ENCODE results near the gene THAP7. TPM values are rescaled to one million over a fixed set of nuclear protein-coding genes. Genes with fewer than 3 reads are reported as not detected.

THAP7 gene
- total RNA-seq, 4 donors from 2014 or later, result 38.5 to 49.0 (median 42.5) TPM

GRCh38 chr22:20990184-20991180, 11.4 kb downstream of the THAP7 start:
- Histone ChIP-seq H3K27me3 (no peaks in the 10 kb centered on the region), H3K27ac (no peak overlapping the region), H3K4me3 (no peak overlapping the region), H3K36me3 (peaks cover 0 to 96% of the 10 kb centered on the region in 2 donors), H3K4me1 (no peaks in the 10 kb centered on the region), H3K9me3 (no peaks in the 10 kb centered on the region)
- ATAC-seq, result no peak
- TF ChIP-seq POLR2A (IDR thresholded peaks at IDR 0.05), result no peak
- no peak for TF ChIP-seq POLR2AphosphoS5 (IDR thresholded peaks at IDR 0.05)
- TF ChIP-seq EP300 (IDR thresholded peaks at IDR 0.05), result no peak
- 68 to 88% methylated on average over 7 to 8 of the region's 21 CpGs for WGBS, 2 donors (ENCODE audit: low coverage in 1 of 2)

- TF ChIP-seq POLR2AphosphoS5 (IDR thresholded peaks at IDR 0.05), result no peak
- no peak for TF ChIP-seq EP300 (IDR thresholded peaks at IDR 0.05)
- Histone ChIP-seq H3K4me3 (no peak overlapping the region), H3K9me3 (no peaks in the 10 kb centered on the region), H3K27me3 (no peaks in the 10 kb centered on the region), H3K4me1 (peaks cover 0 to 2% (median 0%) of the 10 kb centered on the region in 3 donors), H3K27ac (no peak overlapping the region), H3K36me3 (peaks cover 0 to 96% of the 10 kb centered on the region in 2 donors)
- WGBS, 2 donors (ENCODE audit: low coverage in 1 of 2), result 71 to 77% methylated on average over 3 to 4 of the region's 17 CpGs
- no peak for ATAC-seq
Observed at GRCh38 chr22:20989323-20990138, 12.4 kb downstream of the THAP7 start.

GRCh38 chr22:20988573-20989322, 13.2 kb downstream of the THAP7 start:
- Histone ChIP-seq H3K4me1 (peaks cover 0 to 10% (median 3%) of the 10 kb centered on the region in 3 donors), H3K27ac (no peak overlapping the region), H3K27me3 (no peaks in the 10 kb centered on the region), H3K36me3 (peaks cover 0 to 94% of the 10 kb centered on the region in 2 donors), H3K9me3 (no peaks in the 10 kb centered on the region), H3K4me3 (no peak overlapping the region)
- WGBS, 2 donors (ENCODE audit: low coverage in 1 of 2), result 63% methylated on average over 2 of the region's 16 CpGs; no CpG with 5 or more reads in 1 of the 2 donors
- TF ChIP-seq POLR2AphosphoS5 (IDR thresholded peaks at IDR 0.05) (no peak), POLR2A (IDR thresholded peaks at IDR 0.05) (no peak), EP300 (IDR thresholded peaks at IDR 0.05) (no peak)
- TF ChIP-seq, protein P1, sequence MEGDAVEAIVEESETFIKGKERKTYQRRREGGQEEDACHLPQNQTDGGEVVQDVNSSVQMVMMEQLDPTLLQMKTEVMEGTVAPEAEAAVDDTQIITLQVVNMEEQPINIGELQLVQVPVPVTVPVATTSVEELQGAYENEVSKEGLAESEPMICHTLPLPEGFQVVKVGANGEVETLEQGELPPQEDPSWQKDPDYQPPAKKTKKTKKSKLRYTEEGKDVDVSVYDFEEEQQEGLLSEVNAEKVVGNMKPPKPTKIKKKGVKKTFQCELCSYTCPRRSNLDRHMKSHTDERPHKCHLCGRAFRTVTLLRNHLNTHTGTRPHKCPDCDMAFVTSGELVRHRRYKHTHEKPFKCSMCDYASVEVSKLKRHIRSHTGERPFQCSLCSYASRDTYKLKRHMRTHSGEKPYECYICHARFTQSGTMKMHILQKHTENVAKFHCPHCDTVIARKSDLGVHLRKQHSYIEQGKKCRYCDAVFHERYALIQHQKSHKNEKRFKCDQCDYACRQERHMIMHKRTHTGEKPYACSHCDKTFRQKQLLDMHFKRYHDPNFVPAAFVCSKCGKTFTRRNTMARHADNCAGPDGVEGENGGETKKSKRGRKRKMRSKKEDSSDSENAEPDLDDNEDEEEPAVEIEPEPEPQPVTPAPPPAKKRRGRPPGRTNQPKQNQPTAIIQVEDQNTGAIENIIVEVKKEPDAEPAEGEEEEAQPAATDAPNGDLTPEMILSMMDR (IDR thresholded peaks at IDR 0.05), result no peak
- ATAC-seq, result no peak

- Histone ChIP-seq H3K27me3 (no peaks in the 10 kb centered on the region), H3K4me1 (peaks cover 0 to 22% (median 13%) of the 10 kb centered on the region in 3 donors), H3K36me3 (peaks cover 0 to 84% of the 10 kb centered on the region in 2 donors), H3K27ac (no peak overlapping the region), H3K4me3 (no peak overlapping the region), H3K9me3 (no peaks in the 10 kb centered on the region)
- WGBS, 2 donors (ENCODE audit: low coverage in 1 of 2), result 80% methylated on average over 3 of the region's 14 CpGs; no CpG with 5 or more reads in 1 of the 2 donors
- no peak for TF ChIP-seq POLR2A (IDR thresholded peaks at IDR 0.05)
- TF ChIP-seq, protein P1 (IDR thresholded peaks at IDR 0.05), result no peak
- TF ChIP-seq POLR2AphosphoS5 (IDR thresholded peaks at IDR 0.05), result no peak
- TF ChIP-seq EP300 (IDR thresholded peaks at IDR 0.05), result no peak
- ATAC-seq, result no peak
Observed at GRCh38 chr22:20987375-20987774, 14.5 kb downstream of the THAP7 start.

- H3K27ac ChIP-seq, result no peak overlapping the region
- no peaks in the 10 kb centered on the region for H3K27me3 ChIP-seq
- H3K9me3 ChIP-seq, result no peaks in the 10 kb centered on the region
- no peak overlapping the region for H3K4me3 ChIP-seq
- H3K4me1 ChIP-seq, result peaks cover 0 to 25% (median 15%) of the 10 kb centered on the region in 3 donors
- H3K36me3 ChIP-seq, result peaks cover 0 to 73% of the 10 kb centered on the region in 2 donors
- ATAC-seq, result no peak
- WGBS, 2 donors (ENCODE audit: low coverage in 1 of 2), result 93 to 94% methylated on average over 1 of the region's 1 CpG
- TF ChIP-seq EP300 (IDR thresholded peaks at IDR 0.05) (no peak), POLR2A (IDR thresholded peaks at IDR 0.05) (no peak), POLR2AphosphoS5 (IDR thresholded peaks at IDR 0.05) (no peak)
- TF ChIP-seq, protein P1 (IDR thresholded peaks at IDR 0.05), result no peak
Observed at GRCh38 chr22:20986365-20986764, 15.6 kb downstream of the THAP7 start.
